HG03066 (cell line): Measurements from ENCODE around the gene XAF1.
"Not testable (repeated sequence)": the region's sequence is repeated elsewhere in the genome, so short reads cannot be mapped to it uniquely, and the experiment has no call there.

Experiments
- ATAC-seq: cut with Tn5 transposase; IDR thresholded peaks from one replicate; pipeline ENCODE4 v1.9.1; 2021; ENCODE audit warnings: low read depth; ENCODE audit not compliant: unreplicated experiment

XAF1 gene, protein sequence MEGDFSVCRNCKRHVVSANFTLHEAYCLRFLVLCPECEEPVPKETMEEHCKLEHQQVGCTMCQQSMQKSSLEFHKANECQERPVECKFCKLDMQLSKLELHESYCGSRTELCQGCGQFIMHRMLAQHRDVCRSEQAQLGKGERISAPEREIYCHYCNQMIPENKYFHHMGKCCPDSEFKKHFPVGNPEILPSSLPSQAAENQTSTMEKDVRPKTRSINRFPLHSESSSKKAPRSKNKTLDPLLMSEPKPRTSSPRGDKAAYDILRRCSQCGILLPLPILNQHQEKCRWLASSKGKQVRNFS

DNA sequence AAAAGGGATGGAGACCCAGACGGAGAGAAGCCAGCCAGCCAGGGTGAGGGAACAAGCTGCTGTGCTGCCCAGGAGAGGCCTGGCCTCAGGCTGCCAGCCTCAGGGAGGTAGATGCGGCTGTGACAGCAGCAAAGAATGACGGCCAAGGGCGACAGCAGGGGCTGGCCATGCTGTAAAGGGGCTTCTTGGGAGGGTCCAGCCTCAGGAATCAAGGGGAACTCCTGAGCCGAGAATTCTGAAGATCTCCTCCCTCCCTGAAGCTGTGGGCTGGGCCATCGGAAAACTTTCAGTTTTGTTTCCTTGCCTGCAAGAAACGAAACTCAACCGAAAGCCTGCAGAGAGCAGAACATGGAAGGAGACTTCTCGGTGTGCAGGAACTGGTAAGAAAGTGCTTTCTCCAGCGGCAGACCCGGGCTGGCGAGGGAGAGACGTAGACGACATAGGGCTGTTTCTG is at the start of gene XAF1:
Gene XAF1 (plus strand): TSS at position 316 of the 454 bp plus-strand sequence. CDS start 33 bp downstream, at position 349.
- no peak for ATAC-seq

DNA sequence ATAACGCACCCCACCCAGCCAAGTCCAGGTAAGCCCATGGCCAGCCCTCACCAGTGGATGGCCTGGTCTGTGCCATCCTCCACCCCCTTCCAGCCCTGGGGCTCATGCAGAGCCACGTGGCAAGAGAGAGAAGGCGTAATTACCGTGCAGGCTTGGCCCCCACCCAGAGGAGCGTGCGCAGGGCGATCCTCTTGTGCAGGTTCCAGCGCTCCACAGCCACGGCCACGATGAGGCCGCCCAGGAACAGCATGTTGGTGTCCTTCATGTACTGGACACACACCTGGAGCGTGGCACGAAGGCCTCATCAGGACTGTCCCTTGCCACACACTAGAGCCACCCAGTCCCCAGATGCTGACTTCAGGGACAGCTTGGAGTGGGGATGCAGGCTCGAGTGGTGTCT is 49.3 kb upstream of the XAF1 start:
- ATAC-seq = no peak

DNA sequence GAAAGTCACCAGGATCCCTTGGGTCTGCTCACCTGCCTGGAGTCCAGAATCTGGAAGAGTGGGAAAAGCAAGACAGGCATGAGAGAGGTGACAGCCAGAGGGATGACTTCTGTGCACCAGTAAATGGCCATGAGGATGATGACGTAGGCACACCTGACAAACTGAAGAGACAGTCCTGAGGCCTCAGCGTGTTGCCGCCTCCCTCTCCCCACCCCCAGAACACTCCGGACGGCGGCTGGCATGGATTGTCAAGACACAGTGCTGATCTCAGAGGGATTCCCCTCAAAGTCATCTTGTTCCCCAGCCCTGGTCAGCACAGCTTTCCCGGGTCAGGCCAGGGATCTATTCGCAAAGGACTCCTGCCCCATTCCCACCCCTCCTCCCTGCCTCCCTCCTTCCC is 48.9 kb upstream of the XAF1 start:
- ATAC-seq = no peak

DNA sequence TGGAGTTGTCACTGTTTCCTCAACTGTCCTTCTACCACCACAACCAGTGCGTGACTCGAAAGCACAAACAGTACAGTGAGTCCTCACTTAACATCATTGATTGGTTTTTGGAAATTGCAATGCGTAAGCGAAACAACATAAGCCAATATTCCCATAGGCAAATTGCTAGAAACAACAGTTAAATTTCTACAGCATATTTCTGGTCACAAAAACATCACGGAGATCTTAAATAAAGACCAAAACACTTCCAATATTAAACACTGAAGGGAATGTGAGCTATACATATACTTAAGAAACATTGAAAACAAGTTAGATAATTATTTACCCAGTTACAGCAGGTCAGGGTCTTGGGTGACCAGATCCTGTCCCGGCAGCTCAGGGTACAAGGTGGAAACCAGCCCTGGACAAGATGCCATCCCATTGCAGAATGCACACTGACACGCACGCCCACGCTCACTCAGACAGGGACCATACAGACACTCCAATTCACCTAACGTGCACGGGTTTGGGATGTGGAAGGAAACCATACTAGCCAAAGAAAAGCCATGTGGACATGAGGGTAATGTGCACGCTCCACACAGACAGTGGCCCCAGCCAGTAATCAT is 47.4 kb upstream of the XAF1 start:
- ATAC-seq = no peak

DNA sequence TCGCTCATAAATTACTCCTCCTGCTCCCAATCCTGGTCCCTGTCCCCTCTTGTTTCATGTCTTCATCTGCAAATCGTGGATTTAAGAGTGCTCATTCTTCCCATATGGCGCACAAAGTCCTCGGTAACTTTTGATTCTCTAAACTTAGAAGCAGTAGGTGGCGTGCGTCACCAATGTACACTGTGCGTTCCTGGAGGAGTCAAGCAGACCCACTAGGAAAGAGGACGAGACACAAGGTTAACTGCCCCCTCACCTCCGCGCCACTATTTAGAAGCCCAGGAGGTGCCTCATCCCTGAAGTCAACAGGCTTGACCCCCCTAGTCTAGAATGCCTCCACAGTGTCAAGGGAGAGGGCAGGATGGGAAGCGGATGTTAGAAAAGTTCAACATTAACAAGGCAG is 45.5 kb upstream of the XAF1 start:
- no peak for ATAC-seq

DNA sequence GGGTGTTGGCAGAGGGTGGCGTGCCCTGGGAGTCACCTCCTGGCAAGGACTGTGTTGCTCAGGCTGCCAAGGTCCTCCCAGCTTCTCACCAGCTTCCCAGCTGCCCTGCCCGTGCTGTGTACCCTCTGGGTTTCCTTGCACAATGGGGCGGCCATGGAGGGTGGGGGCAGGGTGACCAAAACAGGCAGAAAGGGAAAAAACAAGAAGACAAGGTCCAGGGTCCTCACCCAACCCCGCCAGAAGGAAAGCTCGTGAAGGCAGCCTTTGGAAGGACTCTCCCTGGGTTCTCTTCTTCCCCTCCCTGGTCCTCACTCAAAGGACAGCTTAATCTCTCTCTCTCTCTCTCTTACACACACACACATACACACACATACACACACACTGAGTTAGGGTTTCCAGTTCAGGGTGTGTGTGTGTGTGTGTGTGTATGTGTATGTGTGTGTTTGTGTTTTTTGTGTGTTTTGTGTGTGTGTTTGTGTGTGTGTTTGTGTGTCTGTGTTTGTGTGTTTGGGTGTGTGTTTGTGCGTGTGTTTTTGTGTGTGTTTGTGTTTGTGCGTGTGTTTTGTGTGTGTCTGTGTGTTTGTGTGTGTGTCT is 44.7 kb upstream of the XAF1 start:
- no peak for ATAC-seq

DNA sequence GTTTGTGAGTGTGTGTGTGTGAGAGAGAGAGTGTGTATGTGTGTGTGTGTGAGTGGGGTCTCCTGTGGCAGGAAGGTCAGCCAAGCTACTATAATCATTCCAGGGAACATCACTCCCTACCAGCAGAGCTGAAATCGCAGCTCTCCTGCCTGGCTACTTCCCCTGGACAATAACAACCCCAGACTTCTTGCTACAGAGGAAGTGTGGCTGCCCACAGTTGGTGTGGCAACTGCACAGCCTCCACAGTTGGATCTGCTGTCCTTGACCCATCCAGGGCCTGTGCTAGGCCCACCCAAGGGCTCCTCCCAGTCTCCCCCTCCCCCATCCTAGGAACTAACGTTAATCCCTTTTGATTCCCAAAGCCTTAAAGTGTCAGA is 44.2 kb upstream of the XAF1 start:
- ATAC-seq = no peak

DNA sequence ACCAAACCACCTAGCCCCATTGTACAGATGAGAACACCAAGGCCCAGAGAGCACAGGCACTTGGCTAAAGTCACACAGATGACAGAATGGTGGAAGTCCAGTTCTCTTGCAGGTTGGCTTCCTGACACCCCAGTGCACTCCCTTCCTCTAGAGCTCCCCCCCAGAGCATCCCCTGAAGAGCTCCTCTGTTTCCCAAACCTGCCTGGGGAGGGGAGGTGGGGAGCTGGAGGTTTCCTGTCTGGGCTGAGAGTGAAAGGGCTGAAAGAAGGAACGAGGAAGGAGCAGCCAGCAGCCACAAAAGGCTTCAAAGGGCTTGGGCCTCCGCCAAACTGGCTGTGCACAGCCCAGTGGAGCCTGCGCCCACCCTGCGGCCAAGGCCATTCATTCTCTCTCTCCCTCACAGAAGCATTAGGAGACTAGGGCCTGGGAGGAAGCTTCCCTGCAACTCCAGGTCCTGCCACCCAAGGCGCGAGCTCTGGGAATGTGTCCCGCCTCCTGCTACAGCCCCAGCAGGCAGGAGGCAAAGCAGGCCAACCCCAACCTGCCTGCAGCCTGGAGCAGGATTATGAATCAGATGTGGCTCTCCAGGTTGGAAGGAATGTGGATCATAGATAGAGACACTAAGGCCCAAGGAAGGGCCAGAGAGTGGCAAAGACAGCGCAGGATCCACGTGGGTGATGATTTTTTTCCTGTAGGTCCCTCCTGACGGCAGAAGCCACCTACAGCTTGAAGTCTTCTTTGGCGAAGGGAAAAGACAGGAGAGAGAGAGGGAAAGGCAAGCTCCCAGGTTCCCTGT is 43.6 kb upstream of the XAF1 start:
- no peak for ATAC-seq

DNA sequence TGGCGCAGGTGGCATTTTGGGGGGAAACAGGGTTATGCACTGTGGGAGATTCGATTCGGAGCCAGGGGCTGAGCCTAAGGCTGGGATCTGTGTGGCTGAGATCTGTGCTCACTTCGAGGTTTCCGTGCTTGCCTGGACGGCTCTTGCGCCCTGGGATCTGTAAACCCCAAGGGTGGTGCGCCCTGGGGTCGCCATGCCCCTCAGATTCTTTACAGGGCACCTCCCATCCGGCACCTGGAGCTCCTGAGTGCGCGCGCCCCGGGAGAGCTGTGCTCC is 43.1 kb upstream of the XAF1 start:
- no peak for ATAC-seq

DNA sequence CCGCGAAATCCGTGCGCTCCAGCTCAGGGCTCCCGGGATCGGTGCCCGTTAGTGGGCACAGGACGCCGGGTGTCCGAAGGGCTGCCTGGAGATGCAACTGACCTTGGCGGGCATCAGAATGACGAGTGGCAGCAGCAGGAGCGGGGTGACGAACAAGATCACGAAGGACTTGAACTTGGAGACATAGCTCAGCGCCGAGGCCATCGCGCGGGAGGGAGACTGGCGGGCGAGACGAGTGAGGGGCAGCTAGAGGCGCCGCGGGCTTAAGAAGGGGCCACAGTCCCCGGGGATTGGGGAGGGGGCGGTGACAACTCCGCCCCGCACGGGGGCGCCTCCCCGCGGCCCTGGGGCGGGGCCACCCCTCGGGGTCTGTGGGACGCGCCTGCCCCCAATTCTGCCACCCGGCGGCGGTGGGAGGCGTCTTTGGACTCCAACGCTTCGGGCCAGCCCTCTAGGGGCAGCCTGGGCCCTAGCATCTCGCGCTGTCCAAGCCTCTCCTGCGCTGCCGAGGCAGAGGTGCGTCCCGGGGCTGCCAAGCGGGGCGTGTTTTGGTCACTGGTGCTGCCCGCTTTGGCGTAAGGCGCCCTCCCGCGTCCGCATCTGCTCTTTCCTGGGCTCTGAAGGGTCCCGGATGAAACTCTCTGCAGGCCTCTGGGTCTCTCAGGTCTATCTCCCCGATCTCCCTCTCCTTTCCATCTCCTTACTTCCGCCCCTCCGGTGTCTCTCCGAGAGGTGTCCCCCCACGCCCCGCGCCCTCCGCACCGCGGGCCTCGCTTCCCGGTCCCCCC is 42.5 kb upstream of the XAF1 start, which contains the start of gene SLC13A5:
Gene SLC13A5 (minus strand): TSS at position 240 of the 788 bp plus-strand sequence. CDS start 36 bp downstream, at position 204.
- ATAC-seq = no peak

DNA sequence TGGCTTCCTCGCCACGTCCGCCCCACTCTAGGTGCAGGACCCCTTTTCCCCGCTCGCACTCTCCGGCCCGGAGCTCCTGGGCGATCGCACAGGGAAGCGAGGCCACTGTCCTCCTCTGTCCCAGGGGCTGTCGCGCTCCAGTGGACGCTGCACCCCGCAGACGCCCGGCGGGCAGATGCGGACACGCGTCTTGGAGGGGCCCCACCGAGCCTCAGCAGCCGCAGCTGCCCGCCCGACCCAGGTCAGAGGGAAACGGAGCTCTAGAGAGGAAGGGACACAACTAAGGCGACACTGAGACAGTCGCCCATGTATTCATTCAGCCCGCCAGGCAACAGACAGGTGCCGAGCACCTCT is 42.0 kb upstream of the XAF1 start:
- ATAC-seq = no peak

DNA sequence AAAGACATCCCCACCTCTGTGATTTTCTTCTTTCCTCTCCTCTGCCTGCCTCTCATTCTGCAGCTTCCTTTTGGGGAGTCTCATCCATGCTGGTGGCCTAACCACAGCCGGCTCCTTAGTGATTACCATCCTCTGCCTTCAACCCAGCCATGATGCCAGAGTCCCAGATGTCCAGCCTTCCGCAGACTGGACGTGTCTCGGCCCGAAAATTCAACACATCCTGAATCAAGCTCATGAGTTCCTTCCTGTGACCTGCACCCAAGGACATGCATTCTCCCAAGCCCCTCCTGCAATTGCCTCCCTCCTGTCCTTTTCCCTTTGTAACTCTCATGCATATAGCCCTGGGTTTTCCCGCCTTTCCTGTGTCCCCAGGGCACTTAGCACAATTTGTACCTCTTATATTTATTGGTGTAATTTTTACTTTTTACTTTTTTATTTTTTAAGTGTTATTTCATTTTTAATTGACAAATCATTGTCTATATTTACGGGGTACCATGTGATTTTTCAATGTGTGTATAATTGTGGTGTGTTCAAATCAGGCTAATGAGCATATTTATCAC is 41.5 kb upstream of the XAF1 start:
- ATAC-seq = no peak

DNA sequence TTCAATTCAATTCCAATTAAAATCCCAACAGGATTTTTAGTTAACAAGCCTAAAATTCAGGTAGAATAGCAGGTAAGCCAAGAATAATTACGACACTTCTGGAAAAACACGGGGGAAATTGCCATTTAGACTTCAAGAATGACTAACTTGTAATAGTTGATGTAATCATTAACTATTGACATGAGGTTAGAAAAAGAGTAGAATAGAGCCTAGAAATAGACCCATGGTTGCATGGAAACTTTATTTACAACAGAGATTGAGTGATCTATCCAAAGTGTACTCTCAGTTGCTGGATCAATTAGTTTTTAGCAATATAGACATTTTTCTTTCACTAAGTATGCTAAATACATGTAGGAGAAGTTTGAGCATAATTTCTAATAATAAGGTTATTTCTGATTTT is 39.1 kb upstream of the XAF1 start:
- ATAC-seq = no peak

DNA sequence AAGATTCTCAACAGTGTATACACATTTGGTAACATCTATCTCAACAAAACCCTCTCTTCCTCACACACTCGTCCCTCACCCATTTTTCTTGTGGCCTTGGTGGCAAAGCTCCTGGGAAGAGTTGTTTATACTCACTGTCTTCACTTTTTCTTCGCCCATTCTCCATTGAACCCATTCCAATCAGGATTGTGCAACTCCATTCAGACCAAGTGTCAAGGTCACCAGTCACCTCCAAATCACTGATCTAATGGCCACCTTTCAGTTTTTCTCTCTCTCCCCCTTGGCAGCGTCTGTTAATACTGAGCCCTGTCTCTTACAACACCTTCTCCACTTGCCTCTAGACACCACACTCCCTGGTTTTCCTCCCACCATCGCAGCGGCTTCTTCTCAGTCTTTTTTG is 34.1 kb upstream of the XAF1 start:
- no peak for ATAC-seq

DNA sequence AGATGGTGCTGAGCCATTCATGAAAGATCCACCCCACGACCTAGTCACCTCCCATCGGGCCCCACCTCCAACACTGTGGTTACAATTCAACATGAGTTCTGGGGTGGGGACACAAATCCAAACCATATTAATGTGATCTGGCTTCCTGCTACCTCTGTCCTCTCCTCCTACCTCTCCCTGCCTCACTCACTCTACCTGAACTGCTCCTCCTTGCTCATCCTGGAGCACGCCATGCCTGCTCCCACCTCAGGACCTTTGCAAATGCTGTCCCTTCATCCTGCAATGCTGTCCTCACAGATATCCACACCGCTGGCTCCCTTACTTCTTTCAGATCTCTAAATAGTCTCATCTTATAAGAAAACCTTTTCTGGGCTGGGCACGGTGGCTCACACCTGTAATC is 31.8 kb upstream of the XAF1 start:
- ATAC-seq = no peak

DNA sequence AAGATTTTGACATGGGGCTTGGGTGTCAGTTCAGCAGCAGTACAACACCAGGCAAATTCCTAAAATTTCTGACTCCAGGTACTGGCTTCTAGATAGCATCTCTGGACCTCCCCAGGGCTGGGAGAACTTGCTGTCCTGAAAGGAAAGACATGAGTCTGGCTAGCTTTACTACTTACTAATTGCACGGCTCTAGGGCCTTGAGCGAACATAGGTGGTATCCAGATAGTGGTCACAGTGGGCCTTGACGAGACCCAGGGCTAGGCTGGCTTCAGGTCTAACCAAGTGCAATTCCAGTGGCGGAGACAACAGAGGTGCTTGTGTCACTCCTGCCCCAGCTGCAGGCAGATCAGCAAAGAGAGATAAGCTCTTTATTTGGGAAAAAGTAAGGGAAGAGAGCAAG is 26.3 kb upstream of the XAF1 start:
- no peak for ATAC-seq

DNA sequence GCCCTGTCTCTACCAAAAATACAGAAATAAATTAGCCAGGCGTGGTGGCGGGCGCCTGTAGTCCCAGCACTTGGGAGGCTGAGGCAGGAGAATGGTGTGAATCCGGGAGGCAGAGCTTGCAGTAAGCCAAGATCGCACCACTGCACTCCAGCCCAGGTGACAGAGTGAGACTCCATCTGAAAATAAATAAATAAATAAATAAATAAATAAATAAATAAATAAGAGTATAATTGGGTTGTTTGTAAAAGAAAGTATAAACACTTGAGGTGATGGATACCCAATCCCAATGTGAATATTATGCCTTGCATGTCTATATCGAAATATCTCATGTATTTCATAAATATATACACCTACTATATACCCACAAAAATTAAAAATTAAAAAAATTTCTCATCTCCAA is 9.2 kb upstream of the XAF1 start:
- ATAC-seq = not testable (repeated sequence)

DNA sequence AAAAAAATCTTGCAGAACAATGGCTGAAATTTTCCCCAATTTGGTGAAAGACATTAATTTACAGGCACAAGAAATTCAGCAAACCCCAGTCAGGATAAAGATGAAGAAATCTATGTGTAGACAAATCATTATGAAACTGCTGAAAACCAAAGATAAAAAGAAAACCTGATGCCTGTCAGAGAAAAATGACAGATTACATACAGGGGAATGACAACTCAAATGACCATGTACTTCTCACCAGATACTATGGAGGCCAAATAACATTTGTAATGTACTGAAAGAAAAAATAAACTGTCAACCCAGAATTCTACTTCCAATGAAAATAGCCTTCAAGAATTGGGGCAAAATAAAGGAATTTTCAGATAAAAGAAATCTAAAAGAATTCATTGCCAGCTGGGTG is 7.2 kb upstream of the XAF1 start:
- ATAC-seq = no peak

DNA sequence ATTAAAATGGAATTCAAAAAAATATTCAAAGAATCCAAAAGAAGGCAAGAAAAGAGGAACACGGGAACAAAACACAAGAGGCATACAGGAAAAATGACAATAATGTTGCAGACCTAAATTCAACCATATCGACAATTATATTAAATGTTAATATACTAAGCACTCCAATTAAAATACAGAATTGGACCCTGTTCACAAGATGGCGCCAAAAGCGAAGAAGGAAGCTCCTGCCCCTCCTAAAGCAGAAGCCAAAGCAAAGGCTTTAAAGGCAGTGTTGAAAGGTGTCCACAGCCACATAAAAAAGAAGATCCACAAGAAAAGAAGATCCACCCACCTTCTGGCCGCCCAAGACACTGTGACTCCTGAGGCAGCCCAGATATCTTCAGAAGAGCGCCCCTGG is 6.3 kb upstream of the XAF1 start:
- no peak for ATAC-seq

DNA sequence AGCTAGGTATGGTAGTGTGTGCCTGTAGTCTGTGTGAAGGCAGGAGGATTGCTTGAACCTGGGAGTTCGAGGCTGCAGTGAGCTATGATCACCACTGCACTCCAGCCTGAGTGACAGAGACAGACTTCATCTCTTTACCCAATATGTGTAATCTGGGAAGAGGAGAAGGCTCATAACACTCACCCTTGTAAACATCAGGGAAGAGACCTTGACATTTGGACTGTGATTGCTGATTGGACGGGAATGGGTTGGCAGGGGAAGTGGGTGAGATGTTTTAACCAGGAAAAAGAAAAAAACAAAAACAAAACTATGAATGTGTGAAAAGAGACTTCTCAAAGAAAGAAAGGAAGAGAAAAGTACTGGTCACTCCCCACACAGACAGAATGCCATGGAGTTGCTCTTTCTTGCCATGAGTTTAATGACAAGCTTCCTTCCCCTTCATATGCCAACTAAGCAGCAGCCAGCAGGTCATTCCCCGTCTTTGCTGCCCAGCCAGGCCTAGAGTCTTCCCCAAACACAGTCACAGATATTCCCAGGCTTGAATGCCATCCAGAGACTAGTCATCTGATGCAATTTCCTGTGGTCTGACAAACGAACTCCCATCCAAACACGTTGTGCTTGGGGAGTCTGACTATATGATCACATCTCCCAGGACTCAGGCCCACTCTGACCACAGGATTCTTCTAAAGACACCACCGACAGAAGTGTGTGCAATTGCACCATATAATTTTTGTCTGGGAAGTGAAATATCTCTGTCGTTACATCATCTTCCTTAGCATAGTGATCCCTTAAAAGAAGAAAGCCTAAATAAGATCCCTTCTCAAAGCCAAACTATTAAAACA is 3.6 kb upstream of the XAF1 start:
- ATAC-seq = no peak
